GM23248 (cell line): ENCODE measurements around the gene SPOPL. TPM values are rescaled to one million over a fixed set of nuclear protein-coding genes. Genes with fewer than 3 reads are reported as not detected.

ENCODE experiments used
- DNase-seq: peaks from one replicate; pipeline ENCODE4 v3.0.0-alpha.2; 2015
- H2AFZ ChIP-seq: fragments of 200-600 bp; sonication (generic); 2 replicates; pipeline ENCODE4 v1.6.1; 2016; ENCODE audit warnings: antibody characterized with exemption
- H3F3A ChIP-seq: fragments of 200-600 bp; sonication (generic); 2 replicates; pipeline ENCODE4 v1.6.1; 2016; ENCODE audit warnings: mild to moderate bottlenecking, antibody characterized with exemption, mixed run types; ENCODE audit not compliant: insufficient read depth
- H3K27ac ChIP-seq: fragments of 200-600 bp; sonication (generic); 2 replicates; pipeline ENCODE4 v1.5.1; 2016; ENCODE audit warnings: mild to moderate bottlenecking
- H3K27me3 ChIP-seq: fragments of 200-600 bp; sonication (generic); replicated peaks from 2 replicates; pipeline ENCODE4 v1.6.1; 2016; ENCODE audit warnings: mild to moderate bottlenecking; ENCODE audit not compliant: insufficient read depth
- H3K36me3 ChIP-seq: fragments of 200-600 bp; sonication (generic); 2 replicates; pipeline ENCODE4 v1.6.1; 2016; ENCODE audit warnings: low read depth, mild to moderate bottlenecking
- H3K4me1 ChIP-seq: fragments of 200-600 bp; sonication (generic); 2 replicates; pipeline ENCODE4 v1.6.1; 2016; ENCODE audit warnings: mild to moderate bottlenecking; ENCODE audit not compliant: insufficient read depth
- H3K4me2 ChIP-seq: fragments of 200-600 bp; sonication (generic); one replicate; pipeline ENCODE4 v1.6.1; 2016; ENCODE audit warnings: mild to moderate bottlenecking; ENCODE audit not compliant: unreplicated experiment
- H3K4me3 ChIP-seq: fragments of 200-600 bp; sonication (generic); 2 replicates; pipeline ENCODE4 v1.5.1; 2016; ENCODE audit warnings: mild to moderate bottlenecking
- H3K79me2 ChIP-seq: fragments of 200-600 bp; sonication (generic); 2 replicates; pipeline ENCODE4 v1.6.1; 2016; ENCODE audit warnings: mild to moderate bottlenecking; ENCODE audit not compliant: insufficient read depth
- H3K9ac ChIP-seq: fragments of 200-600 bp; sonication (generic); 2 replicates; pipeline ENCODE4 v1.6.1; 2016; ENCODE audit warnings: mild to moderate bottlenecking
- H3K9me2 ChIP-seq: fragments of 200-600 bp; sonication (generic); 2 replicates; pipeline ENCODE4 v1.6.1; 2016; ENCODE audit warnings: mixed run types, mild to moderate bottlenecking, moderate library complexity; ENCODE audit not compliant: insufficient read depth
- H3K9me3 ChIP-seq: fragments of 200-600 bp; sonication (generic); one replicate; pipeline ENCODE4 v1.6.1; 2017; ENCODE audit warnings: low read depth
- H4K20me1 ChIP-seq: fragments of 200-600 bp; sonication (generic); 2 replicates; pipeline ENCODE4 v1.6.0; 2016; ENCODE audit not compliant: insufficient read depth
- EZH2 ChIP-seq: fragments of 200-600 bp; sonication (generic); IDR thresholded peaks from 2 replicates; pipeline ENCODE4 v1.6.1; 2018; ENCODE audit warnings: antibody characterized with exemption, mild to moderate bottlenecking; ENCODE audit not compliant: insufficient read depth, poor library complexity, severe bottlenecking
- EZH2phosphoT487 ChIP-seq: fragments of 200-600 bp; sonication (generic); IDR thresholded peaks from 2 replicates; pipeline ENCODE4 v1.6.1; 2018; ENCODE audit warnings: antibody characterized with exemption, moderate library complexity, mild to moderate bottlenecking, low read depth; ENCODE audit not compliant: insufficient read depth
- WGBS, 2 experiments: methylation state at CpG; one replicate each; pipeline ENCODE4 v1.1.6; 2015 to 2017; ENCODE audit warnings: low lambda C conversion rate in 2 of 2, low coverage in 1 of 2; ENCODE audit errors: missing lambda C conversion rate in 2 of 2; 5-methylcytosine and 5-hydroxymethylcytosine counted together
- in situ Hi-C: fragments of 300-500 bp; cut with MboI; formaldehyde crosslinking; loops from 2 replicates; pipeline ENCODE4 v1.15.0; 2020
- polyA plus RNA-seq: library from polyadenylated mRNA; unstranded; fragments of >200 nt; fragmentation: Nextera tagmentation; extraction: Ambion mirVana; gene quantifications from 2 replicates; pipeline ENCODE4 v1.2.1, GENCODE V29; 2016
- total RNA-seq: library from RNA; depleted of rRNA; stranded (reverse); fragments of >200 nt; shearing (Covaris generic); gene quantifications from 2 replicates; pipeline ENCODE4 v1.2.3, GENCODE V29; 2014

The SPOPL gene
- total and polyA plus RNA-seq, 2 experiments from 2014 or later = 3.6 to 12.0 TPM

DNA sequence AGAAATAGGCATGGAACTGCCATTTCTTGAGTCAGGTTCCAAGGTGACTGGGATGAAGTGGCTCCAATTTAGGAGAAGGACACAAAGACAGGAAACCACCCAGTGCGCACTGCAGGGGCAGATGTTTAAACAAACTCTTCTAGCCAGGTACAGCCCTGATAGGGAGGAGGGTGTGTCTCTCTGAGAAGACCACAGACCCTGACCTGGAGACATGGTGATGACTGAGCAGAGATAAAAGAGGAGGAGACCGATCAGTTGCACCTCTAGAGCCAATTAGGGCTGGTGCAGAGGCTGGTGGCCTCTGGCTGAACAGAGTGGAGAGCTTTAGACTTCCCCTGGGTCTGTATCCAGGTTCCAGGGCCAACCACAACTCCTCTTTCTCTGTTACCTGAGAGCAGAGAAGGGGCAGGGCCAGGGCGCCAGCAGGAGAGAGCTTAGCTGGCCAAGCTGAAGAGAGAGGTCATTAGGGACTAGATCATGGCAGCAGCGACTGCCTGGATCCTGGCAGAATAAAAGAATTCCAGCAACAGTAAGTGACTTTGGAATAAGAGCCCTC, 5.4 kb upstream of the SPOPL start:
- Histone ChIP-seq H3K27ac (no peak overlapping the region), H3K9me3 (no peaks in the 10 kb centered on the region), H3K4me3 (no peak overlapping the region), H2AFZ (no peak overlapping the region), H3K4me2 (no peak overlapping the region), H3K79me2 (0 out of 2 replicates have a peak, but pooled peaks cover 6% of the 10 kb centered on the region), H4K20me1 (no peaks in the 10 kb centered on the region), H3K36me3 (no peaks in the 10 kb centered on the region), H3K9me2 (no peaks in the 10 kb centered on the region), H3F3A (no peaks in the 10 kb centered on the region), H3K4me1 (no peaks in the 10 kb centered on the region), H3K9ac (no peak overlapping the region), H3K27me3 (no peaks in the 10 kb centered on the region)
- DNase-seq = no peak
- in situ Hi-C loops = no loop called here
- TF ChIP-seq EZH2 (no peak), EZH2phosphoT487 (no peak)
- 88 to 92% methylated on average over 4 of the region's 4 CpGs for WGBS, 2 experiments

DNA sequence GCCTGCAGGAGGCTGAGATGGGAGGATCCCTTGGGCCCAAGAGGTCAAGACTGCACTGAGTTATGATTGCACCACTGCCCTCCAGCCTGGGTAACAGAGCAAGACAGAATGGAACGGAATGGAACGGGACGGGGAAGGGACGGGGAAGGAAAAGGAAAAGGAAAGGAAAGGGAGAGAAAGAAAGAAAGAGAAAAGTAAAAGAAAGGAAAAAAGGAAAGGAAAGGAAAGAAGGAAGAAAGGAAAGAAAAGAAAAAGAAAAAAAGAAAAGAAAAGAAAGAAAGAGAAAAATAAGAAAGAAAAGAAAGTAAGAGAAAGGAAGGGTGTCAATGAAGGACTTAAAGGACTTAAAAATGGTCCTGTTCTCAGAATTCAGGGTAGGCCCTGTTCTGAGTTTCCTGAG, 4.3 kb upstream of the SPOPL start:
- no peaks in the 10 kb centered on the region for H3K27me3 ChIP-seq
- no peak overlapping the region for H3K4me2 ChIP-seq
- DNase-seq = no peak
- in situ Hi-C loops = no loop called here
- H3K79me2 ChIP-seq = peaks cover 9% of the 10 kb centered on the region
- no peaks in the 10 kb centered on the region for H3K9me3 ChIP-seq
- no peak overlapping the region for H2AFZ ChIP-seq
- no peaks in the 10 kb centered on the region for H3K36me3 ChIP-seq
- no peak overlapping the region for H3K4me3 ChIP-seq
- no peak overlapping the region for H3K9ac ChIP-seq
- H4K20me1 ChIP-seq = no peaks in the 10 kb centered on the region
- 89 to 100% methylated on average over 3 to 4 of the region's 4 CpGs for WGBS, 2 experiments
- H3K4me1 ChIP-seq = no peaks in the 10 kb centered on the region
- TF ChIP-seq EZH2phosphoT487 (no peak), EZH2 (no peak)
- H3K9me2 ChIP-seq = no peaks in the 10 kb centered on the region
- no peak overlapping the region for H3K27ac ChIP-seq
- H3F3A ChIP-seq = 0 out of 2 replicates have a peak, but pooled peaks cover under 1% of the 10 kb centered on the region

DNA sequence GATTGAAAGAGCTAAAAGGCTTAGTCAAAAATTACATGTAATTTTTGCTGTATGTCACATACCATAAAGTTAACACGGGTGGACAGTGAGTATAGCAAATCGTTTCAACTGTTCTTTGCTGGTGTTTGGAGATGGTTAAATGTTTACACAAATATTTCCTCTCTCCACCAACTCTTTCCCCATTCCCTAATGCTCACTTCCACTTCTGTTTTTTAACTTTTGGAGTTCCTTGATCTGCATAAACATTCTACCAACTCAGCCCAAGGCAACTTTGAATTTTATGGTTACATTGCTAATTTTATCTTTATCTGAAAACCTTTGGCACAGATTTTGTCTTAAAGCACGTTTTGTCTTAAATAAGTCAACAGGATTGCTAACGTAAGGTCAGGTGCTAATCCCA, 1.9 kb upstream of the SPOPL start:
- no peak overlapping the region for H3K27ac ChIP-seq
- no peak overlapping the region for H3K4me3 ChIP-seq
- H3K4me1 ChIP-seq = peaks cover 18% of the 10 kb centered on the region
- no peaks in the 10 kb centered on the region for H3K36me3 ChIP-seq
- H3K4me2 ChIP-seq = no peak overlapping the region
- no peaks in the 10 kb centered on the region for H4K20me1 ChIP-seq
- H3K27me3 ChIP-seq = no peaks in the 10 kb centered on the region
- in situ Hi-C loops = no loop called here
- no peaks in the 10 kb centered on the region for H3K9me2 ChIP-seq
- TF ChIP-seq EZH2 (no peak), EZH2phosphoT487 (no peak)
- DNase-seq = no peak
- 0 out of 2 replicates have a peak, but pooled peaks cover 4% of the 10 kb centered on the region for H3F3A ChIP-seq
- H3K79me2 ChIP-seq = peaks cover 33% of the 10 kb centered on the region
- WGBS, 2 experiments = 79 to 81% methylated on average over 4 of the region's 4 CpGs
- no peaks in the 10 kb centered on the region for H3K9me3 ChIP-seq
- no peak overlapping the region for H2AFZ ChIP-seq
- H3K9ac ChIP-seq = no peak overlapping the region

DNA sequence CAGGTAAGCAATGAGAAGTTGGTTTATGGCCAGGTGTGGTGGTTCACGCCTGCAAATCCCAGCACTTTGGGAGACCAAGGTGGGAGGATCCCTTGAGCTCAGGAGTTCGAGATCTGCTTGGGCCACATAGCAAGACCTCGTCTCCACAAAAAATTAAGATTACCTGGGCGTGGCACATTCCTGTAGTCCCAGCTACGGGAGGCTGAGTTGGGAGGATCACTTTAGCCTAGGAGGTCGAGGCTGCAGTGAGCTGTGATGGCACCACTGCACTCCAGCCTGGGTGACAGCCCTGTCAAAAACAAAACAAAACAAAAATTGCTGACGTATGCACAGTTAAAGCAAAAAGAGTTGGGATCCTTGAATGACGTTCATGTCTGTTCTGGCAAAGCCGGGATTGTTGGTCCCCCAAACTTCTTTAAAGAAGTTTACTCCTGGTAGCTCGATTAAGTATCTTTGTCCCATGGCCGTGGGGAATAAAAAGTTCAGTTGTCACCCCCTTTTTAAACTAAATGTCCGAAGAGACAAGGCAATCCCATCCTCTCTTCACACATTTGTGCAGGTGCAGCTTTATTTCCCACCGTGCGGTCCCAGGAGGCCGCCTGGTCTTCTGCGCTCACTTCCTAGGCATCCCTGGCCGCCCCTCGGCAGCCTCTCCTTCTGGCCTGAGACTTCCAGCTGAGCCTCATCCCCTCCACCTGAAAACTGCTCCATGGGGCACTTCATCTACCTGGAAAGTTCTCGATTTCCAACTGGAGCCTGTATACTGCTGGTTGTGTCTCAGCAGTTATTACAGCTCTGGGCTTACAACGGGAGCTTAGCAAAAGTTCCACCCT, 762 bp upstream of the SPOPL start:
- Histone ChIP-seq H4K20me1 (no peaks in the 10 kb centered on the region), H3K4me3 (peak overlapping the region; percentile 92), H3K36me3 (no peaks in the 10 kb centered on the region), H3K27me3 (no peaks in the 10 kb centered on the region), H3F3A (0 out of 2 replicates have a peak, but pooled peaks cover 4% of the 10 kb centered on the region), H3K9ac (peak overlapping the region; percentile 83), H3K4me1 (peaks cover 21% of the 10 kb centered on the region), H3K27ac (peak overlapping the region; percentile 47), H3K9me3 (no peaks in the 10 kb centered on the region), H3K79me2 (peaks cover 44% of the 10 kb centered on the region), H2AFZ (peak overlapping the region; percentile 90), H3K4me2 (peak overlapping the region; percentile 73), H3K9me2 (no peaks in the 10 kb centered on the region)
- DNase-seq = no peak
- in situ Hi-C loops = no loop called here
- no peak for TF ChIP-seq EZH2phosphoT487
- 24 to 25% methylated on average over 20 of the region's 20 CpGs for WGBS, 2 experiments
